HG02840 (cell line): ENCODE results near the gene FLOT2.
"Not testable (repeated sequence)": the region's sequence is repeated elsewhere in the genome, so short reads cannot be mapped to it uniquely, and the experiment has no call there.

ENCODE experiments used
- ATAC-seq: cut with Tn5 transposase; IDR thresholded peaks from one replicate; pipeline ENCODE4 v1.9.1; 2021; ENCODE audit warnings: mild to moderate bottlenecking, moderate library complexity, moderate number of reproducible peaks; ENCODE audit not compliant: unreplicated experiment, low FRiP score

The FLOT2 gene

GRCh38 chr17:28877150-28877711 lies 20.3 kb downstream of the FLOT2 start:
- not testable (repeated sequence) for ATAC-seq

- no peak for ATAC-seq
These were observed 21.5 kb downstream of the FLOT2 start for GRCh38 chr17:28875848-28876550.

DNA sequence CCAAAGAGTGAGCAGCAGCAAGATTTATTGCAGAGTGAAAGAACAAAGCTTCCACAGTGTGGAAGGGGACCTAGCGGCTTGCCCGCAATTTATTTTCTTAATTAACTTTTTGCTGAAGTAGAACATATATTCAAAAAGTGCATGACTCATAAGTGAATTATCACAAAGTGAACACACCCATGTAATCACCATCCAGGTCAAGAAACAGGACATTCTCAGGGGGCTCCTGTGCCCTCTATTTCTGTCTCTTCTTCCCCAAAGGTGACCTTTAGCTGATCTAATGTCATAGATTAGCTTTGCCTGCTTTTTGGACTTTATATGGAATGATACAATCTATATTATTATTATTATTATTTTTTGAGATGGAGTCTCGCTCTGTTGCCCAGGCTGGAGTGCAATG lies 22.8 kb downstream of the FLOT2 start:
- no peak for ATAC-seq

- ATAC-seq = no peak
These were observed 23.7 kb downstream of the FLOT2 start for GRCh38 chr17:28873839-28874238.

- ATAC-seq = peak; percentile 78
These were observed 26.4 kb downstream of the FLOT2 start for GRCh38 chr17:28871056-28871579.

DNA sequence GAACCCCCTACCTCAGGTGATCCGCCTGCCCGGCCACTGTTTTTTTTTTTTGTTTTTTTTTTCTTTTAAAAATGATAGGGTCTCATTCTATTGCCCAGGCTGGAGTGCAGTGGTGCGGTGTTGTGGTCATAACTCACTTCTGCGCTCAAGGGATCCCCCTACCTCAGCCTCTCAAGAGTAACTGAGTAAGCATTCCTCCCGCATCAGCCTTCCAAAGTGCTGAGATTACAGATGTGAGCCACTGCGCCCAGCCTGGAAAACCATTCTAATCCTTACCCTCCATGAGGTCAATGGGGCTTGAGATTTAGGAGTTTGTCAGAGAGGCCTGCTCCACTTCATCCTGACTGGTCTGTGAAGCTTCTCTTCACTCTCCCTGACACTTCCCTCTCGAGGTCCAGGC lies 30.3 kb downstream of the FLOT2 start:
- ATAC-seq = no peak

DNA sequence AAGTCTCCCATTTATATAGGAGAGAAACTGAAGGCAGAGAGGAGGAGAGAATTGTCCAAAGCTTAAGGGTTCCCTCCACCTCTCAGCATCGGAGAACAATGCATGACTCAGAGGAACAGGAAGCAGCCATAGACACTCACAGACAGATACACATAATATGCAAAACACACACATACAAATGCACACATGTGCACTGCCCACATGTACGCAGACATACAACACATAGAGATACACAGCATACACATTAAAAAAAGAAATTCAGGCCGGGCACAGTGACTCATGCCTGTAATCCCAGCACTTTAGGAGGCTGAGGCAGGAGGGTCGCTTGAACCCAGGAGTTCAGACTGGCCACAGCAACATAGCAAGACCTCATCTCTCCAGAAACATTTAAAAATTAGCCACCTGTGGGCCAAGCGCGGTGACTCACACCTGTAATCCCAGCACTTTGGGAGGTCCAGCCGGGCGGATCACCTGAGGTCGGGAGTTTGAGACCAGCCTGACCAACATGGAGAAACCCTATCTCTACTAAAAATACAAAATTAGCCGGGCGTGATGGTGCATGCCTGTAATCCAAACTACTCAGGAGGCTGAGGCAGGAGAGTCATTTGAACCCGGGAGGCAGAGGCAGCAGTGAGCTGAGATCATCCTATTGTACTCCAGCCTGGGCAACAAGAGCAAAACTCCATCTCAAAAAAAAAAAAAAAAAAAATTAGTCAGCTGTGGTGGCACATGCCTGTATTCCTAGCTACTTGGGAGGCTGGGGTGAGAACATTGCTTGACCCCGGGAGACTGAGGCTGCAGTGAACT lies 31.4 kb downstream of the FLOT2 start:
- no peak for ATAC-seq

DNA sequence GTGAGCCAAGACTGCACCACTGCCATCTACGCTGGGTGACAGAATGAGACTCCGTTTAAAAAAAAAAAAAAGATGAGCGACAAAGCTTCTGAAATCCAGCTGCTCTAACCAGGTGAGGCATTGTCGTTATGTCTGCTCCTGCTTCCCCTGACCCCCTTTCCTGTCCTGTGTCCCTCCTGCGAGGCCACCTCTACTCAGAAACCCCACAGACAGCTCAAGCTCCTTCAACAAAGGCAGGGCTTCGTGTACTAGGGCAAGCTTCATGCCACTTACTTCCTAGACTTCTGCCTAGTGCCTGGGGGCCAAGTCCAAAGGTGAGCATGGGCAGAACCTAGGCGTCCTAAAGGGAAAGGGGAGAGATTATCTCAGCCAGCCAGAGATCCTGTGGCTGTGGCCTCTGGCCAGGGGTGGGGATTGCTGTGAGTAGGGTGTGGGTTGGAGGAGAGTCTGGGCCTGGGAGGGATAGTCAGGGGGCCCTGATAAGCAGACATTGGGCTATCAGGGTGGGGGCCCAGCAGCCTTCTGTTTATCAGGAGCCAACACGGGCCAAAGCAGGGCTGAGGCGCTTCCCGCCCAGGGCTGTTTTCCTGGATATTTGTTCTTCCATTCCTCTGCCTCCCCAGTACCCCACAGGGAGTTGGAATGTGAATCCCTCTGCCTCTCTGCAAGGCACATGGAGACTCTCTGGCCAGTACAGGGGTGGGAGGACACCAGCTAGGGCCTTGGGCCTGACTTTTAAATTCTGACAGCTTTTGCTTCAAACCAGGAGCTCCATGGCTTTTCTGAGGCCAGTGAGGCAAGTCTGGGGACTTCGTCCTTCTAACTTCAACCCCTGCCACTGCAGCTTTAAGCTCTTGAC lies 32.3 kb downstream of the FLOT2 start:
- no peak for ATAC-seq

DNA sequence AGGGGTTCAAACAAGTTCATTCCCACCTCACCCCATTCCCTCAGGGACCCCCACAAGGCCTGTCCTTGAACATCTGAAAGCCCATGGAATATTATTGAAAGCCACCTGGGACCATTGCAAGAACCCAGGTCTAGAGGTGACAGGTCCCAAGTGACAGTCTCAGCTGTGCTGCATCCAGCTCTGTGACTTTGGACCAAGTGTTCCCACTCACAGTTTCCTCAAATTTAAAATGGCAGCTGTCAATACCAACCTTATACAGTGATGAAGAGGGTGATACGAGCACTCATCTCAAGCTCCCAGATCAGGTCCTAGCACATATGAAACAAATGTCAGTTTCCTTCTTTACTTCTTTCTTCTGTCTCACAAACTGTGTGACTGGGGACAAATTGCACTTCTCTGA lies 33.6 kb downstream of the FLOT2 start:
- ATAC-seq = no peak

DNA sequence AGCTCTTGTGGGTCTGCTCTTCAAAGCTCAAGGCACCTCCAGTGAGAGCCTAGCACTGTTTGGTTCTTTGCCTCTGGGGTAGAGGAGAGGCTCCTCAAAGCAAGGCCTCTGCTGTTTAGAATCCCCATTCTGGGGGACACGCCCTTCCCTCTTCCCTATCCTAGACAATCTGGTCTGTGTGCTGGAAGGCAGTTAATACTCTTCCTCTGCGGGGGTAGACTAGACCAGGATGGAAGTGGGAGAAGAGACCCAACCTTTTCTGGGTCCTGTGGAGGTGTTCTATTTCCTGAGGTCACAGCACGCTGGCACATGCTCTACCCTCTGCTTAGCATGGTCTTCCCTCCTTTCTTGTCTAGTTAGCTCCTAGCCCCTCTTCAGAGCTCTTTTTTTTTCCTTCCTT lies 35.0 kb downstream of the FLOT2 start:
- ATAC-seq = no peak

GRCh38 chr17:28861393-28862203 lies 35.9 kb downstream of the FLOT2 start:
- ATAC-seq = no peak

GRCh38 chr17:28860363-28860808 lies 37.1 kb downstream of the FLOT2 start:
- ATAC-seq = no peak

DNA sequence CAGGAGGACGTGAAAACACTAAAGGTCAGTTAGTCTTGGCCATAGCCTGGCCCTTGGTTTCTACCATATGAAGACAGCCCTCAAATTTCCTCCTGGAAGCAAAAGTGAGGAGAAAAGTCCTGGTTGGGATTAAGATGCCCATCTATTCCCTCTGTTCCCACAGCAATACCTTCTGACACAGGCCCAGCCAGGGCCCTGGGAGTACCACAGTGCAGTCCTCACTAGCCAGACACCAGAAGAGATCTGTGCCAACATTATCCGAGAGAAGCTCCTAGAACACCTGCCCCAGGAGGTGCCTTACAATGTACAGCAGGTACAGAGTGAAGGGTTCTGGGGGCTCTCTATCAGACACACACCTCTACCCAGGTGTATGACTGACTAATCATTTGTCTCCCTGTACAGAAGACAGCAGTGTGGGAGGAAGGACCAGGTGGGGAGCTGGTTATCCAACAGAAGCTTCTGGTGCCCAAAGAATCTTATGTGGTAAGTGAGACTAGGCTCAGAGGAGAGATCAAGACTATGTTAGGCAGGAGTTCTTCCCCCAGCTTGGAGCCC lies 38.7 kb downstream of the FLOT2 start:
- no peak for ATAC-seq

- no peak for ATAC-seq
These were observed 39.4 kb downstream of the FLOT2 start for GRCh38 chr17:28857905-28858800.

DNA sequence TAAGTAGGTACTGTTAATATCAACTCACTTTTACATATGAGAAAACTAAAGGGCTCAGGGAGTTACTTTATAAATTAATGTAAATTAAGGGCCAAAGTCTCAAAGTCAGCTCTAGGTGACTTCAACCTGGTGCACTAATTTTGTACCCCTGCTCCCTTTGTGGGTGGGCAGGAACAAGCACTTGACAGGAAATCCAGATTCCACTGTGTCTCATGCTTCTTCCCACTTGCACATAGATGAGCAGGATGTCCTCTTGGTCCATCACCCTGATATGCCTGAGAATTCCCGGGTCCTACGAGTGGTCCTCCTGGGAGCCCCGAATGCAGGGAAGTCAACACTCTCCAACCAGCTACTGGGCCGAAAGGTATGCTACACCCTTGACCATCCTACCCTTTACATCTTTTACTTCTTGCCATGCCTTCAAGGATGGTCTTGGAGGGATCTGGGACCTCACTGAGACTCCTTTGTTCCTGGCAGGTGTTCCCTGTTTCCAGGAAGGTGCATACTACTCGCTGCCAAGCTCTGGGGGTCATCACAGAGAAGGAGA lies 41.4 kb downstream of the FLOT2 start:
- ATAC-seq = no peak

- ATAC-seq = no peak
These were observed 42.2 kb downstream of the FLOT2 start for GRCh38 chr17:28855336-28855679.

DNA sequence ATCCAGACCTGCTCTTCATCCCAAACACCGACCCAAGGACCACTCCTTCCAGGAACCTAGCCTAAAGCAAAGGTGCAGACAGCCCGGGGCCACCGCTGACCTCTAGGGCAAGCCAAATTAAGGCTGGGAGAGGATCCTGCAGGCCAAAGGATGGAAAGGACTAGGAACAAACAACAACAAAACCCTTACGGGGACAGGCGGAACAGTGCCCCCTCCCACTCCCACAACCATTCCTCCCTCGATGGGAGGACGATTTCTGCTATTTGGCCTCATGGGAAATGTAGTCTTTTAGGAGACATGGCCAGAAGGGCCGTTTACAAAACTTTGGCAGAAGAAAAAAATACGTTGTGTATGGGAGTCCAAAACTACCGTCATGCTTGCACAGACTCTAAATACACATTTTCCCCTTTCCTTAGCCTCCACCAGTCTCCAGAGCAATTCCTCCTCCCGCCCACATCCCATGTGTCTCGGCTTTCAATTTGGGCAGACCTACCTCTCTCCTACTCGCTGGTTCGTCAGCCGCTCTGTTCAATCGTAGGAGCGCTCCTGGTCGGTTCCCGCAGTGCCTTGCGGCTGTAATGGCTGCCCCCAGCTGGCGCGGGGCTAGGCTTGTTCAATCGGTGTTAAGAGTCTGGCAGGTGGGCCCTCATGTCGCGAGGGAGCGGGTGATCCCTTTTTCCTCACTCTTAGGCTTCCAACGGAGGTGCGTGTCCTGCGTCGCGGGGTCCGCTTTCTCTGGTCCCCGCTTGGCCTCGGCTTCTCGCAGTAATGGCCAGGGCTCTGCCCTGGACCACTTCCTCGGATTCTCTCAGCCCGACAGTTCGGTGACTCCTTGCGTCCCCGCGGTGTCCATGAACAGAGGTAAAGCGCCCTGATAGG lies 42.8 kb downstream of the FLOT2 start, which contains the start of gene ERAL1:
ERAL1 (plus strand) TSS at position 560 of the 879 bp plus-strand sequence; CDS start at position 579, 19 bp downstream.
- ATAC-seq = peak; percentile 82
